Progenitor cell of endocrine pancreas (in vitro differentiated cells): ENCODE measurements around the gene RRAGC. TPM values are rescaled to one million over a fixed set of nuclear protein-coding genes. Genes with fewer than 3 reads are reported as not detected.

ENCODE experiments used
- DNase-seq: peaks from one replicate; pipeline ENCODE4 v3.0.0; 2021; ENCODE audit warnings: low spot score; ENCODE audit not compliant: unreplicated experiment
- H3K27ac Mint-ChIP-seq: 2 replicates; pipeline ENCODE4 v1.8.0; 2021; ENCODE audit warnings: mild to moderate bottlenecking, moderate library complexity, mixed read lengths
- H3K27me3 Mint-ChIP-seq: 2 replicates; pipeline ENCODE4 v1.8.0; 2021; ENCODE audit warnings: mixed read lengths
- H3K36me3 Mint-ChIP-seq: 2 replicates; pipeline ENCODE4 v1.8.0; 2022; ENCODE audit warnings: mixed read lengths; ENCODE audit not compliant: insufficient read depth
- H3K4me1 Mint-ChIP-seq: 2 replicates; pipeline ENCODE4 v1.8.0; 2021; ENCODE audit warnings: low read depth, mixed read lengths
- H3K4me3 Mint-ChIP-seq: 2 replicates; pipeline ENCODE4 v1.8.0; 2021; ENCODE audit warnings: low read depth, mild to moderate bottlenecking, moderate library complexity, mixed read lengths
- H3K9me3 Mint-ChIP-seq: 2 replicates; pipeline ENCODE4 v1.8.0; 2021; ENCODE audit warnings: low read depth, mixed read lengths
- CTCF ChIP-seq: fragments of 200-600 bp; sonication (generic); IDR thresholded peaks from one replicate; pipeline ENCODE4 v1.5.0; 2021; ENCODE audit warnings: antibody characterized with exemption, mild to moderate bottlenecking; ENCODE audit not compliant: unreplicated experiment
- total RNA-seq: library from RNA; stranded (reverse); gene quantifications from 2 replicates; pipeline ENCODE4 v1.2.1, GENCODE V29; 2021

RRAGC gene
- total RNA-seq, 1 donor from 2014 or later, result 19.7 TPM

- Mint-ChIP-seq H3K4me1 (peaks cover 2% of the 10 kb centered on the region), H3K27me3 (no peaks in the 10 kb centered on the region), H3K4me3 (no peak overlapping the region), H3K27ac (no peak overlapping the region), H3K9me3 (no peaks in the 10 kb centered on the region), H3K36me3 (no peaks in the 10 kb centered on the region)
- no peak for DNase-seq
- no peak for TF ChIP-seq CTCF
Observed at GRCh38 chr1:38896169-38896568, 36.6 kb upstream of the RRAGC start.

GRCh38 chr1:38892976-38893375 is 33.4 kb upstream of the RRAGC start:
- TF ChIP-seq CTCF, result no peak
- DNase-seq, result no peak
- Mint-ChIP-seq H3K36me3 (no peaks in the 10 kb centered on the region), H3K9me3 (no peaks in the 10 kb centered on the region), H3K4me3 (no peak overlapping the region), H3K27me3 (no peaks in the 10 kb centered on the region), H3K27ac (no peak overlapping the region), H3K4me1 (peaks cover 3% of the 10 kb centered on the region)

- Mint-ChIP-seq H3K4me3 (no peak overlapping the region), H3K4me1 (peaks cover 3% of the 10 kb centered on the region), H3K36me3 (no peaks in the 10 kb centered on the region), H3K27ac (no peak overlapping the region), H3K27me3 (no peaks in the 10 kb centered on the region), H3K9me3 (no peaks in the 10 kb centered on the region)
- TF ChIP-seq CTCF, result peak; percentile 41
- no peak for DNase-seq
Observed at GRCh38 chr1:38891753-38892152, 32.2 kb upstream of the RRAGC start.

- Mint-ChIP-seq H3K9me3 (no peaks in the 10 kb centered on the region), H3K4me3 (no peak overlapping the region), H3K27ac (no peak overlapping the region), H3K36me3 (no peaks in the 10 kb centered on the region), H3K4me1 (peaks cover 3% of the 10 kb centered on the region), H3K27me3 (no peaks in the 10 kb centered on the region)
- TF ChIP-seq CTCF, result no peak
- no peak for DNase-seq
Observed at GRCh38 chr1:38889589-38889988, 30.0 kb upstream of the RRAGC start.

GRCh38 chr1:38888423-38889333 is 29.1 kb upstream of the RRAGC start:
- Mint-ChIP-seq H3K4me1 (peaks cover 3% of the 10 kb centered on the region), H3K27ac (no peak overlapping the region), H3K9me3 (no peaks in the 10 kb centered on the region), H3K27me3 (no peaks in the 10 kb centered on the region), H3K36me3 (no peaks in the 10 kb centered on the region), H3K4me3 (no peak overlapping the region)
- TF ChIP-seq CTCF, result no peak
- no peak for DNase-seq
